ENCODE measurements around the gene CRELD1.

The CRELD1 gene

DNA sequence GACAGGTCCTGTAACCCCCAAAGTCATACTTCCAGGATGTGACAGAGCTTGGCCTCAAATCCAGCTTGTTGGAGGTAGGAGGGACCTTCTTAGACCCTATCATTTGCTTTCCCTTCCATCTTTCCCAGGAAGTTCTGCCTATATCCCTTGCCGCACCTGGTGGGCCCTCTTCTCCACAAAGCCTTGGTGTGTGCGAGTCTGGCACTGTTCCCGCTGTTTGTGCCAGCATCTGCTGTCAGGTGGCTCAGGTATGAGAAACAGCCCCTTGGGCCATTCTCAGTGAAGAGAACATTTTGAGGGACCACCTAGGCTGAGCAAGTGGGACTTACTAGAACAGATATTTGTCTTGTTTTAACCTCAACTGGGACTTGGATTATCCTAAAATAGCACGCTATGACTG lies 29.7 kb upstream of the CRELD1 start:
- no peak for DNase-seq (ENCODE audit: low spot score)

DNA sequence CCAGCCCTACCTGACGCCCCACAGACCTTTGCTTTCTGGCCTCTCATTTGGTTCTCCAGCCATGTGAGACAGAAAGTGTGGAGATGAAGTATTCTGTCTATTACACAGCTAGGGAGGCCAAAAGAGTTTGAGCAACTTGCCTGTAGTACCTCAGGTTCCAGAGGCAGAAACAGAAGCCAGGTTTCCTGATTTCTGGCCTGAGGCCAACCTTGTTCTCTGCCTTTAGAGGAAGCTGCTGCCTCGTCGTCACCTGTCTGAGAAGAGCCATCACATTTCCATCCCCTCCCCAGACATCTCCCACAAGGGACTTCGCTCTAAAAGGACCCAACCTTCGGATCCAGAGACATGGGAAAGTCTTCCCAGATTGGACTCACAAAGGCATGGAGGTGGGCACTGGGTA lies 27.2 kb upstream of the CRELD1 start:
- DNase-seq (ENCODE audit: low spot score) = no peak

DNA sequence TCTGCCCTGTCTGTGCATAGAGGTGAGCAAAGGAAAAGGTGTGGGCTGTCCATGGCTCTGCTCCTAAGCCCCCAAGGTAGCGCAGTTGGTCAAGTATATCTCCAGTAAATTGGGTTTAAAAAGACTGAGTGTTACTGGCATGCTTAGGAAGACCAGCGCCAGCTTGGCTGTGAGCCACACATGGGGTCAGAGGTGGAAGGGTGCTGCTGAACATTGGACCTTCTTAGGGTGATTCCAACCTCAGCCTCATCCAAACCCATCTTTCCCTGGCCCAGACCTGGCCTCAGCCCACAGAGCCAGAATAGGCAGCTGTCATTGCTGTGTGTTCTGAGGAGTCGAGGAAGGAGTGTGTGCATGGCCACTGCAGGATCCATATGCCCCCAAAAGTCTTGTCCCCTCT lies 25.3 kb upstream of the CRELD1 start:
- DNase-seq (ENCODE audit: low spot score) = no peak

DNA sequence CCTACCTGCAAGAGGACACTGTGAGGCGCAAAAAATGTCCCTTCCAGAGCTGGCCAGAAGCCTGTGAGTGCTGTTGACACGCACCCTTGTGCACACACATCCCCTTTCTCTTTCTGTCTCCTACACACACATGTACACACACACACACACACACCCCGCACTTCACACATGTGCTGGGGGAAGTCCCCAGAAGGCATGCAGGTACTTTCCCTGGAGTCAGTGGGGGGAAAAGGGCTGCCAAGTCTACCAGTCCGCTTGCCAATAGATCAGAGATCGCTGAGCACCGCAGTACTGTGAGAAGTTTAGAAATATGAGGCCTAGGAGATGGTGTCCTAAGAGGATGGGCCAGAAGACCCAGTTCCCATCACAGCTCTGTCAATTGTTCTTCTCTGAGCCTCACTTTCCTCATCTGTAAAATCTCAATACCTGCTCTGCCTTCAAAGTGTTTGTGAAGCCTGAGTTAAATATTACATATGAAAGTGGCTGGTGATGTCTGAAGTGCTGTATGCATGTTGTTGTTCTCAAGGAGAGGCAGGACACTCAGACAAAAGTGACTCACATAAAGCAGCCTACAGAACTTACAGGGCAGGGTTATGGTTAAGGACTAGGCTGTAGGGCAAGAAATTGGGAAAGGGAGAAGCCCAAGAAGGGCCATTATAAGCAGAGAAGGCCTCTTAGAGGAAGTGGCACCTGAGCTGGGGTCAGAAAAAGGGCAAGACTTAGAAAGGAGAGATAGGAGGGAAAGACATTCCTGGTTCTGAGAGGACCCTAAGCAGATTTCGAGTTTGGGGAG lies 24.2 kb upstream of the CRELD1 start:
- DNase-seq (ENCODE audit: low spot score) = no peak

DNA sequence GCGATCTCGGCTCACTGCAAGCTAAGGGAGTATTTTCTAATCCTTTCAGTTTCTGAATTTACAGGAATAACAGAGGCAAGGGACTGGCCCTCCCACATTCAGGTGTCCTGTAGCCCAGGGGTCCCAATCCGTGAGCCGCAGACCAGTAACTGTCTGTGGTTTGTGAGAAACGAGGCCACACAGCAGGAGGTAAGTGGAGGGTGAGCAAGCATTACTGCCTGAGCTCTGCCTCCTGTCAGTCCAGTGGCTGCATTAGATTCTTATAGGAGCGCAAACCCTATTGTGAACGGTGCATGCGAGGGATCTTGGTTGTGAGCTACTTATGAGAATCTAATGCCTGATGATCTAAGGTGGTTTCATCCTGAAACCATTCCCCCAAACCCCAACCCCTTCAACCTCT lies 21.8 kb upstream of the CRELD1 start:
- DNase-seq (ENCODE audit: low spot score) = no peak

DNA sequence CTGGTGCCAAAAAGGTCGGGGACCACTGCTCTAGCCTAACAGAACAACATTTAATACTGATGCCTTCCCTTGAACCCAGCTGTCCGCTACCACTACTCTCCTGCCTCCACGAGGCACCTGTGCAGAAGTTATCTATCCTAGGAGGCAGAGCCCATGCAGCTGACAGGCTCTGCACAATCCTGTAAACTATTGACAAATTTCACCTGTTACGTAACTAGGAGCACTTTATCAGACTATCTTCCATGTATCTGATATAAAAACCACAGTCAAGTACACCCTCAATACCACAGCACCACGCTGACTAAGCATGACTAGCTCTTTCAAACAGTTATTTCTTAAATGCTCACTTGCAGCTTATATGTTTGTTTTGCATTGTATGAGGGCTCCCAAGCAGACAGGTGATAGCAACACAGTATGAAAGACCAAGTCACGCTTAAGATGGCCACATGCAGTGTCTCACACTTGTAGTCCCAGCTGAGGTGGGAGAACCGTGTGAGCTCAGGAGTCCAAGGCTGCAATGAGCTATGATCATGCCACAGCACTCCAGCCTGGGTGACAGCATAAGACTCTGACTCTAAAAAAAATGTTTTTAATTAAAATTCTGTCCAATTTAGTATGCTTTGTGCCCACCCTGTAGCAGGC lies 21.2 kb upstream of the CRELD1 start:
- peak; percentile 44 for DNase-seq (ENCODE audit: low spot score)

DNA sequence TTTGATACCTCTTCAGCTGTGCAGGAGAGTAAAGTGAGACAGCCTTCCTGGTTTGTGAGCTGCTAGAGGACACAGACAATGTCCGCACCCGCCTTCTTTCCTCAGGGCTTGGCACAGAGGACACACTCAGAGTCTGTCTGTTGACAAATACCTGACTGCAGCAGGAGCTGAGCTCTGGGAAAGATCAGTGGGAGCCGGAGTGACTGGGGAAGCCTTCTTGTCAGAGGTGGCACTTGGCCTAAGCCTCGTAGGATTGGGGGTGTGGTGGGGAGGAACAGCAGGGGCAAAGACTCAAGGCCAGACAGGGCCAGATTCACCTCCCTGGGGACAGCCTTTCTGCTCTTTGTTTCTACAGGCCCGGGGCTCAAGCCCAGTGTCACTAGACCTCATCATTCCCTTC lies 20.0 kb upstream of the CRELD1 start:
- no peak for DNase-seq (ENCODE audit: low spot score)

DNA sequence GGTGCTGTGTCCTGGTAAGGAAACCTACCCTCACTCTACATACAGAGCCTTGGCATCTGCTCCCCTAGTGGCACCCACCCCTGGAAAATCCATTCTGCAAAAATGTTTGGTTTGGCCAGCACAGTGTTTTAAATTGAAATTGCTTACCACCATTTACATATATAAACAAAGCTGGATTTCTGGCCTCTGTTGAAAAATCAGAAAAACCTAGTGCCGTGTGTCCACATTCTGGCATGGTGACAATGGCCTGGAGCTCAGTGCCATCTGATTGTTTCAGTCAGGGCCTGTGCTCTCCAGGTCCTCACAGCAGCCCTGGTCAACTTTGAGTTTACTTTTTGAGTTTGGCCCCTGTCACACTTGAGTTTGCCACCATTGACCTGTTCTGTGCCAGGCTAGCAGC lies 19.6 kb upstream of the CRELD1 start:
- no peak for DNase-seq (ENCODE audit: low spot score)

DNA sequence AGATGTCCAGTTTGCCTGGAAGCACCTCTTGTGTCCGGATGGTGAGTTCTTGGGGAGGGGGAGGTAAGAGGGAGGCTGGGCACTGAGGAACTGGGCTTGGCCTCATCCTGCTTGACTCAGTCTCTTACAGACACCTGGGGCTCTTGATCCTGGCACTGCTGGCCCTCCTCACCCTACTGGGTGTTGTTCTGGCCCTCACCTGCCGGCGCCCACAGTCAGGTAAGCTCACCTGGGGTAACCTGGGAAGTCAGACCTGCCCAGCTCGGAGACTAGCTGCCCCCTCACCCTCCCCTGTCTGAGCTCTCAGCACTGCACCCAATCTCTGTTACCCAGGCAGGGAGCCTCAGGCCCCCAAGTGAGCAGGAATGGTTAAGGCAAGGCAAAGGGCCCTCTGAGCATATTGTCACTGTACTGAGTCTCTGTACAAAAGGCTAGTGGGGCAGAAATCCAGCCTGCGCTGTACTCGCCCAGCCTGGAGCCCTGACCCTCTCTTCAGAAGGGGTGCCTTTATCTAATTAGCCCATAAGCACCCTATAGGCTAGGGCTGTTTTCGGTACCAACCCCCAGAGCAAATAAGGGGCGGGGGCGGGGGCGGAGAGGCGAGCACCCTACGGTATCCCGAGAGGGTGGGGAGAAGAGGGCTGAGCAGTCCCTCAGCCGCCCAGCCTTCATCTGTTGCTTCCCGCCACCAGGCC lies 18.9 kb upstream of the CRELD1 start:
- no peak for DNase-seq (ENCODE audit: low spot score)

DNA sequence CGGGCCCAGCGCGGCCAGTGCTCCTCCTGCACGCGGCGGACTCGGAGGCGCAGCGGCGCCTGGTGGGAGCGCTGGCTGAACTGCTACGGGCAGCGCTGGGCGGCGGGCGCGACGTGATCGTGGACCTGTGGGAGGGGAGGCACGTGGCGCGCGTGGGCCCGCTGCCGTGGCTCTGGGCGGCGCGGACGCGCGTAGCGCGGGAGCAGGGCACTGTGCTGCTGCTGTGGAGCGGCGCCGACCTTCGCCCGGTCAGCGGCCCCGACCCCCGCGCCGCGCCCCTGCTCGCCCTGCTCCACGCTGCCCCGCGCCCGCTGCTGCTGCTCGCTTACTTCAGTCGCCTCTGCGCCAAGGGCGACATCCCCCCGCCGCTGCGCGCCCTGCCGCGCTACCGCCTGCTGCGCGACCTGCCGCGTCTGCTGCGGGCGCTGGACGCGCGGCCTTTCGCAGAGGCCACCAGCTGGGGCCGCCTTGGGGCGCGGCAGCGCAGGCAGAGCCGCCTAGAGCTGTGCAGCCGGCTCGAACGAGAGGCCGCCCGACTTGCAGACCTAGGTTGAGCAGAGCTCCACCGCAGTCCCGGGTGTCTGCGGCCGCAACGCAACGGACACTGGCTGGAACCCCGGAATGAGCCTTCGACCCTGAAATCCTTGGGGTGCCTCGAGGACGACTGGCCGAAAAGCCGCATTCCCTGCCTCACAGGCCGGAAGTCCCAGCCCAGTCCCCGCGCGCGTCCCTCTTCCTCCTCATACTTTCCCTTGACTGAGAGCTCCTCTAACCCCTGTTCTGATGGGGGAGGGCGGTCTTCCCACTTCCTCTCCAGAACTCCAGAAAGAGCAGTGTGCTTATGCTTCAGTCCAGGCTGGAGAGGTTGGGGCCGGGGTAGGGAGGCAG lies 18.1 kb upstream of the CRELD1 start:
- DNase-seq (ENCODE audit: low spot score) = peak; percentile 60

DNA sequence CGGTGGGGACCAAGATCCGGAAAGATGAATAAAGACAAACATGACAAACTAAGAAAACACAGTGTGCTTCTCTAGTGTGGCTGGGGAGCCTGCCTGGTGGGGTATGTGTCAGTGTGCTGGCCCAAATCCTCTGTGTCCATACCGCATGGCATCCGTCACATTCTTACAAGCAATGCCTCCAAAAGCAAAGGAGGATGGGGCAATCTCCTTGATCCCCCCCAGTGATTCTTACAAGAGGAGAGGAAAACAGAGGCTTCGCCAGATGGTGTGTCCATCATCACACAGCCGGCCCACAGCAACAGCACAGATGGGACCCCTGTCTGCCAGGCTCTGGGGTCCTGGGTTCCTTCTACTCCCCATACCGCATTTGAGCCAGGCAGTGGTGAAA lies 17.3 kb upstream of the CRELD1 start:
- no peak for DNase-seq (ENCODE audit: low spot score)

DNA sequence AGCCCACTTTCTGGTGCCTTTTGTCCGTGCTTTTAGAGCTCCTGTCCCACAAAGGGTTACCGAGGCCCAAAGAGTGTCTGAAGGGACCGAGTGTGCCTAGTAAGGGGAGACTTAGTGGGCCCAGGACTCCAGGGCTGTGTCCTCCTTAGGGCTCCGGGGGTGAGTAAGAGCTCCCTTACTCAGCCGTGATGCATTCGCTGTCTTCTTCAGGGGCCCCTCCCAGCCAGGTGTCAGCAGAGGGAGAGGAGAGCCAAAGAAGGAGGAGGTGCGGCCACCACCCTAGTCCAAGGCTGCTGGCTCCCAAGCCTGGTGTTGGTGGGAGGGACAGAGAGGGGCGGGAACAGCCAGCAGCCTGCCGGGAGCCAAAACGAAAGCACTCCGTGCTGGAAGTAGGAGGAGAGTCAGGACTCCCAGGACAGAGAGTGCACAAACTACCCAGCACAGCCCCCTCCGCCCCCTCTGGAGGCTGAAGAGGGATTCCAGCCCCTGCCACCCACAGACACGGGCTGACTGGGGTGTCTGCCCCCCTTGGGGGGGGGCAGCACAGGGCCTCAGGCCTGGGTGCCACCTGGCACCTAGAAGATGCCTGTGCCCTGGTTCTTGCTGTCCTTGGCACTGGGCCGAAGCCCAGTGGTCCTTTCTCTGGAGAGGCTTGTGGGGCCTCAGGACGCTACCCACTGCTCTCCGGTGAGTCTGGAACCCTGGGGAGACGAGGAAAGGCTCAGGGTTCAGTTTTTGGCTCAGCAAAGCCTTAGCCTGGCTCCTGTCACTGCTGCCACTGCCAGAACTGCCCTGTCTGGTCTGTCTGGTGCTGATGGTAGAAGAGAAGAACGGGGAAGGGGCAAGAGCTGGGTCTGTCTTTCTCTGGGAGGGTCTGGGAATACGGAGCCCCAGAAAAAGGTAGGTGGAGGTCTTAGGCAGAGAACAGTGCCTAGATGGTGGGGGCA lies 16.6 kb upstream of the CRELD1 start, which contains the start of gene IL17RC:
Gene IL17RC (plus strand): TSS at position 365 of the 947 bp plus-strand sequence. CDS start 218 bp downstream, at position 583.
- DNase-seq (ENCODE audit: low spot score) = peak; percentile 66

DNA sequence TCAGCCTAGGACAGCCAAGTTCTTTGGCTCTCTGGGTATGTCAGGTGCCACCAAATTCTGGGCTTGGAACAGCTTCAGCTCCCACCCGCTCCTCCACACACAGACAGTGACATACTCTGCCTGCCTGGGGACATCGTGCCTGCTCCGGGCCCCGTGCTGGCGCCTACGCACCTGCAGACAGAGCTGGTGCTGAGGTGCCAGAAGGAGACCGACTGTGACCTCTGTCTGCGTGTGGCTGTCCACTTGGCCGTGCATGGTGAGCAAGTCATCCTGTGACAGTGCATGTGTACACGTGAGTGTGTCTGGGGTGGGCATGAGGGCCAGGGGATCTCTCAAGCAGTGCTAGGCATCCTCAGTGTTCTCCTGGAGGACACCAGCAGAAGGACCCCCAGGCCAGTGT lies 15.8 kb upstream of the CRELD1 start:
- DNase-seq (ENCODE audit: low spot score) = no peak

DNA sequence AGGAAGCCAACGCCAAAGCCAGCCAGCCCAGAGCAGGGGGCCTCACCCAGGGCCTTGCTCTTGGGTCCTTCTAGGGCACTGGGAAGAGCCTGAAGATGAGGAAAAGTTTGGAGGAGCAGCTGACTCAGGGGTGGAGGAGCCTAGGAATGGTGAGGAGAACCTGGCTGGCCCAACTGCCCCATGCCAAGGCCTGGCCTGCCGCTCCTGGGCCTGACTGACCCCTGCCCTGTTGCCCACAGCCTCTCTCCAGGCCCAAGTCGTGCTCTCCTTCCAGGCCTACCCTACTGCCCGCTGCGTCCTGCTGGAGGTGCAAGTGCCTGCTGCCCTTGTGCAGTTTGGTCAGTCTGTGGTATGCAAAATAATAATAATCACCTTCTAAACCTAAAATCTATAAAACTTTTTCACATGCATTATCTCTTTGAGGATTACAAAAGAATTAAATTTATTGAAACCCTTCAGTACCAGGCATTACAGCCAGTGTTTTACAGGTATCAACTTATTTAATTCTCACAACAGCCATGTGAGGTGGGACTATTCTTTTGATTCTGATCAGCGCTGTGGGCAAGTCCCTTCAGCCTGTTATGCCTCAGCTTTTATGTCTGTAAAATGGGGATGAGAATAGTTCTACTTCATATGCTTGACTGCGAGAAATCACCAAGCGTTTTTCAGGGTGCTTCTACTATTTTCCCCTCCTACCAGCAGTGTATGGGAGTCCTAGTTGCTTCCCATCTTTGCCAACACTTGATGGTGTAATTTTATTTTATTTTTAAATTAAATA lies 15.2 kb upstream of the CRELD1 start:
- DNase-seq (ENCODE audit: low spot score) = no peak

DNA sequence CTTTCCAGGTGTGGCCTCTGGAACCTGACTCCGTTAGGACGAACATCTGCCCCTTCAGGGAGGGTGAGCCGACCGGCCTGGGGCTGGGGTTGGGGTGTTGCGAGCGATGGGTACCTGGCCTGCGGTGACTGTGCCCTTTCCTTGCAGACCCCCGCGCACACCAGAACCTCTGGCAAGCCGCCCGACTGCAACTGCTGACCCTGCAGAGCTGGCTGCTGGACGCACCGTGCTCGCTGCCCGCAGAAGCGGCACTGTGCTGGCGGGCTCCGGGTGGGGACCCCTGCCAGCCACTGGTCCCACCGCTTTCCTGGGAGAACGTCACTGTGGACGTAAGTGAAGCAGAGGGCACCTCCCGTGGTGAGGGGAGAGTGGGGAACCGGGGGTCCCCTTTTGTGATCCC lies 5.5 kb upstream of the CRELD1 start:
- no peak for DNase-seq (ENCODE audit: low spot score)

DNA sequence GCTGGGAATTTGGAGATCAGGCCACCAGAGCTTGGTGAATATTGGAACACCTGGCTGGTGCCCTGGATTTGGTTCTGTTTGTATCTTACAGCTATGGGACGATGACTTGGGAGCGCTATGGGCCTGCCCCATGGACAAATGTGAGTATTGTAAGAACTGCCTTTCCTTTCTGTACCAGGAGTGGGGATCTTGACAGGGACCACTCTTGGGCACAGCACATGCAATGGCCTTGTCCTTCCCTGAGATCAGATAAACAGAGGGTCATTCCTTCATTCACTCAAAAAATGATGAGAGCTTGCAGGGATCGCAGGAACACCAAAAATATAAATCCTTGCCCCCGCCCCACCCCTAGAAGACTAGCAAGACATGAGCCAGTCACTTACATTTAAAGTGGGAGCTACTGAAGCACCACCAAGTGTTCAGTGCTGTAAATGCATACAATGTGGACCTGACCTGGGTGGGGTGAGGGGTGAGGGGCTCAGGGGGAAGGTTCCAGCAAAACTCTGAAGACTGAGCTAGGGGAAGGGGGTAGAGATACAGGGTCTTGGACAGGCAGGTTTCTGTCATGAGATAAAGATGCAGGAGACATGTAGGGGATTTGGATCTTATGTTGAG lies 2.7 kb upstream of the CRELD1 start:
- no peak for DNase-seq (ENCODE audit: low spot score)

DNA sequence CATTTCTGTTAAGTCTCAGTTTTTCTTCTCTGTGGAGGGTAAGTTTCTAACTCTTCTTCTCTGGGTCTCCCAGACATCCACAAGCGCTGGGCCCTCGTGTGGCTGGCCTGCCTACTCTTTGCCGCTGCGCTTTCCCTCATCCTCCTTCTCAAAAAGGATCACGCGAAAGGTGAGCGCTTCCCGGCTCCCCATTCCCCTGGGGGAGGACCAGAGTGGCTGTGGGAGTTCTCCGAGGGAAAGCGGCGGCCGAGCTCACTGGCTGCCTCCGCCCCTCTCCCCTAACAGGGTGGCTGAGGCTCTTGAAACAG lies 1.1 kb upstream of the CRELD1 start:
- no peak for DNase-seq (ENCODE audit: low spot score)

DNA sequence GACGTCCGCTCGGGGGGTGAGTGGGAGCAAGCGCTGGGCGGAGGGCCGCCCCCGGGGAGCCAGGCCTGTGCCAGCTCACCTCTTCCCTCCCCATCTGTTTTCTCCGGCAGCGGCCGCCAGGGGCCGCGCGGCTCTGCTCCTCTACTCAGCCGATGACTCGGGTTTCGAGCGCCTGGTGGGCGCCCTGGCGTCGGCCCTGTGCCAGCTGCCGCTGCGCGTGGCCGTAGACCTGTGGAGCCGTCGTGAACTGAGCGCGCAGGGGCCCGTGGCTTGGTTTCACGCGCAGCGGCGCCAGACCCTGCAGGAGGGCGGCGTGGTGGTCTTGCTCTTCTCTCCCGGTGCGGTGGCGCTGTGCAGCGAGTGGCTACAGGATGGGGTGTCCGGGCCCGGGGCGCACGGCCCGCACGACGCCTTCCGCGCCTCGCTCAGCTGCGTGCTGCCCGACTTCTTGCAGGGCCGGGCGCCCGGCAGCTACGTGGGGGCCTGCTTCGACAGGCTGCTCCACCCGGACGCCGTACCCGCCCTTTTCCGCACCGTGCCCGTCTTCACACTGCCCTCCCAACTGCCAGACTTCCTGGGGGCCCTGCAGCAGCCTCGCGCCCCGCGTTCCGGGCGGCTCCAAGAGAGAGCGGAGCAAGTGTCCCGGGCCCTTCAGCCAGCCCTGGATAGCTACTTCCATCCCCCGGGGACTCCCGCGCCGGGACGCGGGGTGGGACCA lies 632 bp upstream of the CRELD1 start:
- peak; percentile 70 for DNase-seq (ENCODE audit: low spot score)

DNA sequence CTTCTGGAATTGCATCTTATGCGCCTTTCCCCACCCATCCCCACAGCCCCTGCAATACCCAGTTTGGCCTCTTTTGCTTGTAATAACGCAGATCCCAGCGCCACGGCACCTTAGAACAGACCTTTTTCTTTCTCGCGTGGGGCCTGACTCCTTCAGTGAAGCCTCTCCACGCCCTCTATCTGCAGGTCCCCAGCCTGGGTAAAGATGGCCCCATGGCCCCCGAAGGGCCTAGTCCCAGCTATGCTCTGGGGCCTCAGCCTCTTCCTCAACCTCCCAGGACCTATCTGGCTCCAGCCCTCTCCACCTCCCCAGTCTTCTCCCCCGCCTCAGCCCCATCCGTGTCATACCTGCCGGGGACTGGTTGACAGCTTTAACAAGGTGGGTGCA lies 594 bp downstream of the CRELD1 start:
- no peak for DNase-seq (ENCODE audit: low spot score)

Data from hematopoietic multipotent progenitor cell treated with erythropoietin and hydrocortisone succinate and interleukin-3 and kit ligand, for 15 days (in vitro differentiated cells).